A549 (cell line): ENCODE results near the gene TSHR. TPM values are rescaled to one million over a fixed set of nuclear protein-coding genes. Genes with fewer than 3 reads are reported as not detected.

ENCODE experiments used
- ATAC-seq, 2 experiments: fragments of 200-7000 bp in 1 of 2; fragments of >200 bp in 1 of 2; cut with Nextera tagmentation in 1 of 2; cut with Tn5 transposase in 1 of 2; 3 replicates each; pipeline versions ENCODE4 v1.8.0 to v1.9.1; 2018 to 2020; ENCODE audit warnings: mild to moderate bottlenecking in 1 of 2, moderate library complexity in 1 of 2
- CTCF ChIA-PET: fragments of 300-600 bp; sonication (Branson Sonifier 250); formaldehyde crosslinking; extraction: SDS; loops from one replicate; lab custom pipeline; 2021; ENCODE audit warnings: antibody characterized with exemption, inconsistent platforms; lab: Yijun Ruan, JAX
- POLR2A ChIA-PET: fragments of 350-600 bp; formaldehyde crosslinking; extraction: SDS; loops from one replicate; lab custom pipeline; 2021; ENCODE audit warnings: antibody characterized with exemption, inconsistent platforms; lab: Yijun Ruan, JAX
- DNase-seq, 2 experiments: peaks; one replicate each; pipeline versions ENCODE4 v3.0.0 to v3.0.0-alpha.2; 2011 to 2016; ENCODE audit warnings: low read depth in 1 of 2, low spot score in 1 of 2
- FAIRE-seq: peaks from 2 replicates; lab custom pipeline; 2011; peaks lifted over from hg19 to GRCh38; lab: Jason Lieb, UNC
- H3K27ac ChIP-seq, 2 experiments: fragments of >200 bp; sonication (Bioruptor Twin); formaldehyde crosslinking; 3 replicates each; pipeline ENCODE4 v1.5.1; 2016 to 2017
- H3K4me1 ChIP-seq: fragments of >200 bp; sonication (Bioruptor Twin); formaldehyde crosslinking; 3 replicates; pipeline ENCODE4 v1.6.1; 2016
- H3K4me2 ChIP-seq: fragments of >200 bp; sonication (Bioruptor Twin); formaldehyde crosslinking; 3 replicates; pipeline ENCODE4 v1.6.1; 2016
- H3K4me3 ChIP-seq: fragments of >200 bp; sonication (Bioruptor Twin); formaldehyde crosslinking; 3 replicates; pipeline ENCODE4 v1.5.1; 2016
- H3K9me3 ChIP-seq: fragments of >200 bp; sonication (Bioruptor Twin); formaldehyde crosslinking; 3 replicates; pipeline ENCODE4 v1.6.1; 2016
- BCL3 ChIP-seq: fragments of >200 bp; sonication (Bioruptor Twin); formaldehyde crosslinking; IDR thresholded peaks from 3 replicates; pipeline ENCODE4 v1.6.1; 2016
- CEBPB ChIP-seq, 2 experiments: fragments of >200 bp in 1 of 2; sonication (Bioruptor Twin) in 1 of 2; formaldehyde crosslinking in 1 of 2; IDR thresholded peaks; 2 replicates each; pipeline ENCODE4 v1.6.1; 2012 to 2016
- CHD2 ChIP-seq: fragments of 150-350 bp; IDR thresholded peaks from 2 replicates; pipeline ENCODE4 v1.6.1; 2014; ENCODE audit warnings: low read length; ENCODE audit not compliant: partially characterized antibody
- CHD4 ChIP-seq: fragments of 200-600 bp; sonication (generic); IDR thresholded peaks from 2 replicates; pipeline ENCODE4 v1.6.1; 2016; ENCODE audit warnings: antibody characterized with exemption, mild to moderate bottlenecking, borderline replicate concordance
- CTCF ChIP-seq: fragments of >200 bp; sonication (Bioruptor Twin); formaldehyde crosslinking; IDR thresholded peaks from 3 replicates; pipeline ENCODE4 v1.5.1; 2016
- EHMT2 ChIP-seq: fragments of 200-600 bp; sonication (generic); IDR thresholded peaks from 2 replicates; pipeline ENCODE4 v1.6.1; 2016; ENCODE audit warnings: antibody characterized with exemption, low read depth, mild to moderate bottlenecking, moderate library complexity
- ELK1 ChIP-seq: fragments of 150-350 bp; IDR thresholded peaks from 2 replicates; pipeline ENCODE4 v1.6.1; 2014; ENCODE audit warnings: low read depth, mild to moderate bottlenecking, low read length
- EP300 ChIP-seq, 2 experiments: fragments of >200 bp; sonication (Bioruptor Twin); formaldehyde crosslinking; IDR thresholded peaks; 2 replicates in 1 of 2; 3 replicates in 1 of 2; pipeline ENCODE4 v1.6.1; 2016 to 2017
- FOSB ChIP-seq: fragments of 250-450 bp; sonication (Bioruptor Pico); IDR thresholded peaks from 2 replicates; pipeline ENCODE4 v1.5.0; 2020; ENCODE audit warnings: mild to moderate bottlenecking, moderate library complexity
- FOSL2 ChIP-seq, 2 experiments: fragments of 450-650 bp in 1 of 2; fragments of >200 bp in 1 of 2; sonication (Bioruptor Twin) in 1 of 2; formaldehyde crosslinking; IDR thresholded peaks; 2 replicates each; pipeline versions ENCODE4 v1.5.0 to v1.6.1; 2016 to 2020; ENCODE audit warnings: mild to moderate bottlenecking in 1 of 2, moderate library complexity in 1 of 2
- HES2 ChIP-seq: fragments of >200 bp; sonication (Bioruptor Twin); formaldehyde crosslinking; IDR thresholded peaks from 2 replicates; pipeline ENCODE4 v1.6.1; 2016
- HOXB13 ChIP-seq: fragments of 250-450 bp; sonication (Bioruptor Pico); IDR thresholded peaks from 2 replicates; pipeline ENCODE4 v1.5.0; 2020; ENCODE audit warnings: low read depth, mild to moderate bottlenecking, moderate library complexity
- JUNB ChIP-seq: fragments of >200 bp; sonication (Bioruptor Twin); formaldehyde crosslinking; IDR thresholded peaks from 2 replicates; pipeline ENCODE4 v1.6.1; 2016
- KDM5A ChIP-seq: fragments of 200-600 bp; sonication (generic); IDR thresholded peaks from 2 replicates; pipeline ENCODE4 v1.6.1; 2016; ENCODE audit warnings: antibody characterized with exemption, mild to moderate bottlenecking
- MAFK ChIP-seq: fragments of 450-650 bp; IDR thresholded peaks from 2 replicates; pipeline ENCODE4 v1.6.1; 2014; ENCODE audit not compliant: partially characterized antibody
- MAZ ChIP-seq: fragments of 150-350 bp; IDR thresholded peaks from 2 replicates; pipeline ENCODE4 v1.6.1; 2014; ENCODE audit warnings: antibody characterized with exemption, low read depth, low read length, borderline replicate concordance
- MYC ChIP-seq: IDR thresholded peaks from 2 replicates; pipeline ENCODE4 v1.6.1; 2012; ENCODE audit warnings: mild to moderate bottlenecking, inconsistent platforms, low read length, improper control_type of control experiment, borderline replicate concordance
- NFE2L2 ChIP-seq: fragments of 150-350 bp; conservative IDR thresholded peaks from 2 replicates; pipeline ENCODE4 v1.6.1; 2014; ENCODE audit warnings: low read length
- NR3C1 ChIP-seq: fragments of >200 bp; sonication (Bioruptor Twin); formaldehyde crosslinking; IDR thresholded peaks from 3 replicates; pipeline ENCODE4 v1.6.1; 2017
- PBX3 ChIP-seq: IDR thresholded peaks from 2 replicates; pipeline ENCODE4 v1.6.1; 2012
- POLR2A ChIP-seq: IDR thresholded peaks from 2 replicates; pipeline ENCODE4 v1.6.1; 2012; ENCODE audit warnings: mild to moderate bottlenecking, low read length
- RCOR1 ChIP-seq: fragments of 150-350 bp; IDR thresholded peaks from 2 replicates; pipeline ENCODE4 v1.6.1; 2014; ENCODE audit warnings: antibody characterized with exemption, low read length, low read depth
- RNF2 ChIP-seq: fragments of 200-600 bp; sonication (generic); IDR thresholded peaks from 2 replicates; pipeline ENCODE4 v1.6.1; 2016; ENCODE audit warnings: low read depth, mild to moderate bottlenecking, antibody characterized with exemption, moderate library complexity, borderline replicate concordance
- SMC3 ChIP-seq: fragments of >200 bp; sonication (Bioruptor Twin); formaldehyde crosslinking; IDR thresholded peaks from 3 replicates; pipeline ENCODE4 v1.6.1; 2018; ENCODE audit warnings: inconsistent platforms
- SREBF2 ChIP-seq: fragments of 450-650 bp; IDR thresholded peaks from 2 replicates; pipeline ENCODE4 v1.6.1; 2014; ENCODE audit warnings: mild to moderate bottlenecking, moderate library complexity
- ZNF302 ChIP-seq: fragments of 250-450 bp; sonication (Bioruptor Pico); IDR thresholded peaks from 2 replicates; pipeline ENCODE4 v1.9.0; 2021; ENCODE audit warnings: inconsistent platforms, mild to moderate bottlenecking, moderate library complexity
- ZSCAN20 ChIP-seq: fragments of 250-450 bp; sonication (Bioruptor Pico); IDR thresholded peaks from 2 replicates; pipeline ENCODE4 v1.8.0; 2022; ENCODE audit warnings: mild to moderate bottlenecking, moderate library complexity
- WGBS: methylation state at CpG from one replicate; pipeline ENCODE4 v1.1.6; 2017; ENCODE audit errors: missing lambda C conversion rate; 5-methylcytosine and 5-hydroxymethylcytosine counted together
- polyA plus RNA-seq, 4 experiments: library from polyadenylated mRNA; depleted of rRNA in 3 of 4; stranded (reverse); fragments of >200 nt; fragmentation: RNase III in 1 of 4; extraction: RNeasy Plus Mini Kit Qiagen cat#74134 plus additional on column Dnase treatment in 1 of 4; gene quantifications; 2 replicates in 3 of 4; 3 replicates in 1 of 4; pipeline ENCODE4 v1.2.3, GENCODE V29; 2011 to 2017

TSHR gene
- polyA plus RNA-seq, 2 of the 4 experiments (the other 2 are of a cell fraction): not detected

GRCh38 chr14:81070511-81070910, 115.1 kb downstream of the TSHR start:
- no peak for ATAC-seq
- no peak for DNase-seq
- peaks cover 6% of the 10 kb centered on the region; the same call in 1 of the 3 replicates for H3K9me3 ChIP-seq
- H3K4me2 ChIP-seq: no peak overlapping the region
- CTCF ChIA-PET: no interaction called here
- 5% methylated on average over 2 of the region's 2 CpGs for WGBS
- no peak overlapping the region for H3K27ac ChIP-seq
- H3K4me1 ChIP-seq: no peaks in the 10 kb centered on the region
- no peak for TF ChIP-seq MYC
- TF ChIP-seq NFE2L2: no peak
- no peak for TF ChIP-seq ZNF302
- TF ChIP-seq JUNB: no peak
- TF ChIP-seq HOXB13 (CRISPR knock-in tag): no peak
- no peak for TF ChIP-seq ZSCAN20 (CRISPR knock-in tag)
- TF ChIP-seq RCOR1: no peak
- TF ChIP-seq, all 56 proteins: peak for 0
- POLR2A ChIA-PET: no interaction called here
- no peak overlapping the region for H3K4me3 ChIP-seq
- FAIRE-seq: no peak

GRCh38 chr14:81085596-81085995, 130.2 kb downstream of the TSHR start:
- Histone ChIP-seq H3K4me2 (no peak overlapping the region), H3K9me3 (no peaks in the 10 kb centered on the region), H3K4me3 (no peak overlapping the region), H3K27ac (no peak overlapping the region), H3K4me1 (no peaks in the 10 kb centered on the region)
- WGBS: 0% methylated on average over 3 of the region's 3 CpGs
- FAIRE-seq (no peak), DNase-seq (no peak), ATAC-seq (no peak)
- ChIA-PET POLR2A (no interaction called here), CTCF (no interaction called here)
- TF ChIP-seq FOSL2 (IDR thresholded peaks at IDR 0.05): no peak
- TF ChIP-seq FOSL2 (CRISPR knock-in tag; IDR thresholded peaks at IDR 0.05): no peak
- TF ChIP-seq RNF2: no peak
- TF ChIP-seq EP300 (IDR thresholded peaks at IDR 0.05): no peak
- TF ChIP-seq HES2: no peak
- no peak for TF ChIP-seq CTCF
- no peak for TF ChIP-seq POLR2A
- TF ChIP-seq JUNB: no peak
- TF ChIP-seq CEBPB (IDR thresholded peaks at IDR 0.05): no peak
- TF ChIP-seq CHD4: no peak
- no peak for TF ChIP-seq SMC3
- no peak for TF ChIP-seq FOSB (CRISPR knock-in tag)
- no peak for TF ChIP-seq MAZ
- no peak for TF ChIP-seq SREBF2
- no peak for TF ChIP-seq KDM5A
- TF ChIP-seq NR3C1: no peak

- ATAC-seq (no peak), DNase-seq (no peak), FAIRE-seq (no peak)
- POLR2A ChIA-PET: no interaction called here
- no peaks in the 10 kb centered on the region for H3K9me3 ChIP-seq
- H3K4me2 ChIP-seq: no peak overlapping the region
- no peaks in the 10 kb centered on the region for H3K4me1 ChIP-seq
- no peak overlapping the region for H3K27ac ChIP-seq
- WGBS: 1% methylated on average over 3 of the region's 3 CpGs
- TF ChIP-seq CHD2: no peak
- TF ChIP-seq EHMT2: no peak
- TF ChIP-seq RCOR1: no peak
- TF ChIP-seq ELK1: no peak
- no peak for TF ChIP-seq NR3C1
- no peak for TF ChIP-seq PBX3
- no peak for TF ChIP-seq BCL3
- no peak for TF ChIP-seq SMC3
- peak; percentile 80 for TF ChIP-seq MAFK
- H3K4me3 ChIP-seq: no peak overlapping the region
- CTCF ChIA-PET: no interaction called here
Measured at GRCh38 chr14:81087230-81087629, 131.8 kb downstream of the TSHR start.
